Pulmonary artery endothelial cell (primary cell): ENCODE data around the gene CCDC38. TPM values are rescaled to one million over a fixed set of nuclear protein-coding genes. Genes with fewer than 3 reads are reported as not detected.

Source experiments
- DNase-seq: peaks from one replicate; pipeline ENCODE4 v3.0.0-alpha.2; 2011; ENCODE audit warnings: low read depth, low spot score
- total RNA-seq: library from RNA; depleted of rRNA; stranded (reverse); fragments of >200 nt; gene quantifications from 2 replicates; pipeline ENCODE4 v1.2.3, GENCODE V29; 2014

CCDC38 gene
- total RNA-seq, 1 donor from 2014 or later: not detected

- DNase-seq: no peak
These were observed 105.0 kb downstream of the CCDC38 start for GRCh38 chr12:95837240-95838038.

- no peak for DNase-seq
These were observed 105.7 kb downstream of the CCDC38 start for GRCh38 chr12:95836630-95837239.

GRCh38 chr12:95836185-95836609 is 106.2 kb downstream of the CCDC38 start:
- peak; percentile 71 for DNase-seq

GRCh38 chr12:95834572-95834971 is 107.8 kb downstream of the CCDC38 start:
- no peak for DNase-seq

GRCh38 chr12:95830335-95831089 is 111.9 kb downstream of the CCDC38 start:
- DNase-seq: no peak

- no peak for DNase-seq
These were observed 113.0 kb downstream of the CCDC38 start for GRCh38 chr12:95829395-95829794.

- no peak for DNase-seq
These were observed 122.2 kb downstream of the CCDC38 start for GRCh38 chr12:95820096-95820703.

Other genes with a start within 250 kb of the CCDC38 start
- gene NTN4, start 151.8 kb downstream of the CCDC38 start, total RNA-seq: 122 and 310 TPM in 2 replicates
- gene SNRPF, start 83.7 kb downstream of the CCDC38 start, total RNA-seq: 33.6 and 40.9 TPM in 2 replicates
- gene AMDHD1, start 717 bp upstream of the CCDC38 start, total RNA-seq: under 0.01 and 0.07 TPM in 2 replicates
- 0.07 and 0.11 TPM in 2 replicates for gene HAL, start 53.7 kb upstream of the CCDC38 start, total RNA-seq
- 87.8 and 90.6 TPM in 2 replicates for gene LTA4H, start 93.0 kb upstream of the CCDC38 start, total RNA-seq